Measurements from ENCODE around the gene PKD1L1. TPM values are rescaled to one million over a fixed set of nuclear protein-coding genes. Genes with fewer than 3 reads are reported as not detected.

The PKD1L1 gene
- total RNA-seq, 4 donors from 2014 or later, result 0.06 to 0.19 (median 0.13) TPM; not detected in 1

DNA sequence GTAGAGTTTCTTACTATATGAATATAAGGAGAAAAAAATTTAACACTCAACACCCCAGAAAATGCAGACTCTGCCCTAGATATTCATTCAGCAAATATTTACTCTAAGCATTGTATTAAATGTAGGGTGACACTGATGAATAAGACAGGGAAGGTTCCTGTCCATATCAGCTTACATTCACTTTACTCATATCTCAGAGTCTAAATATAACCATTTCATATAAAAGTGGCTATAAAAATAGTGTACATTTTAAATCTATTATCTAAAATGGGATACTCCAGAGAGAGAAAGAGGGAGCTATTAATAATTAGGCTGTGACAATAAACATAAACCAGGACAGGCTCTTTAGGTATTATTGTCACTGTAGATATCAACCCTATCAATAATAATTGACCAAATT is 104.0 kb downstream of the PKD1L1 start:
- no peak overlapping the region for H3K4me3 ChIP-seq
- intact Hi-C loops (cut with DNase I), result no loop called here
- no peaks in the 10 kb centered on the region for H3K4me1 ChIP-seq
- no peak overlapping the region for H3K27ac ChIP-seq
- H3K36me3 ChIP-seq, result no peaks in the 10 kb centered on the region
- peaks cover 0 to 9% (median 0%) of the 10 kb centered on the region in 4 donors for H3K27me3 ChIP-seq
- no peak for DNase-seq
- no peak for TF ChIP-seq CTCF (IDR thresholded peaks at IDR 0.05)
- no peak for TF ChIP-seq POLR2A (IDR thresholded peaks at IDR 0.05)
- no peaks in the 10 kb centered on the region for H3K9me3 ChIP-seq

GRCh38 chr7:47843291-47843690 is 105.0 kb downstream of the PKD1L1 start:
- 30 to 73% methylated on average over 2 of the region's 2 CpGs for WGBS, 2 donors
- no peak overlapping the region for H3K27ac ChIP-seq
- TF ChIP-seq CTCF (IDR thresholded peaks at IDR 0.05) (no peak), POLR2A (IDR thresholded peaks at IDR 0.05) (no peak)
- intact Hi-C loops (cut with DNase I), result no loop called here
- DNase-seq, result no peak
- H3K36me3 ChIP-seq, result no peaks in the 10 kb centered on the region
- peaks cover 0 to 9% (median 0%) of the 10 kb centered on the region in 4 donors for H3K27me3 ChIP-seq
- no peaks in the 10 kb centered on the region for H3K9me3 ChIP-seq
- H3K4me3 ChIP-seq, result no peak overlapping the region
- no peaks in the 10 kb centered on the region for H3K4me1 ChIP-seq

- no peak for TF ChIP-seq CTCF (IDR thresholded peaks at IDR 0.05)
- H3K27ac ChIP-seq, result no peak overlapping the region
- H3K4me1 ChIP-seq, result no peaks in the 10 kb centered on the region
- no peak overlapping the region for H3K4me3 ChIP-seq
- H3K36me3 ChIP-seq, result no peaks in the 10 kb centered on the region
- WGBS, 2 donors, result 71 to 98% methylated on average over 6 to 9 of the region's 16 CpGs
- no peaks in the 10 kb centered on the region for H3K9me3 ChIP-seq
- peaks cover 0 to 14% (median 0%) of the 10 kb centered on the region in 4 donors for H3K27me3 ChIP-seq
- no peak for DNase-seq
- intact Hi-C loops (cut with DNase I), result no loop called here
Observed at GRCh38 chr7:47839381-47839780, 108.9 kb downstream of the PKD1L1 start.

DNA sequence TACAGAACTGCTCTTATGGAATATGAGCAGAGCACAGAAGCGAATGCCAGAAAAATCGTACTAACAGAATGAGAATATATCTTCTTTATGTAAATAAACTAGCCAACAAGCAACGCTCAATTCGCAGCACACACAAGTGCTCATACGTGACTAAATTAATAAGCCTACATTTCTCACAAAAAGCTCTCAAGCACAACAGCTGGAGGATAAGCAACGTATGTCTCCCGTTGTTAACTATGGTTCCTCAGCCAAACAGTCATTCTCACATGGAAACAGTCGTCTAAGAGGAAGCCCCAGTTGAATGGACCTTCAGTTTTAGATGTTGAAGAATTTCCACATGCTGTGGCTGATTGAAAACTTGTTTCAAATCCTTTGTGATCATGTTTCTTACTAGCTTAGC is 110.4 kb downstream of the PKD1L1 start:
- no peaks in the 10 kb centered on the region for H3K36me3 ChIP-seq
- WGBS, 2 donors, result 87 to 89% methylated on average over 8 of the region's 8 CpGs
- no peak for DNase-seq
- no peak overlapping the region for H3K27ac ChIP-seq
- H3K4me3 ChIP-seq, result no peak overlapping the region
- no peaks in the 10 kb centered on the region for H3K4me1 ChIP-seq
- no peaks in the 10 kb centered on the region for H3K9me3 ChIP-seq
- intact Hi-C loops (cut with DNase I), result no loop called here
- no peak for TF ChIP-seq CTCF (IDR thresholded peaks at IDR 0.05)
- no peak for TF ChIP-seq POLR2A (IDR thresholded peaks at IDR 0.05)
- peaks cover 0 to 5% (median 0%) of the 10 kb centered on the region in 4 donors for H3K27me3 ChIP-seq

DNA sequence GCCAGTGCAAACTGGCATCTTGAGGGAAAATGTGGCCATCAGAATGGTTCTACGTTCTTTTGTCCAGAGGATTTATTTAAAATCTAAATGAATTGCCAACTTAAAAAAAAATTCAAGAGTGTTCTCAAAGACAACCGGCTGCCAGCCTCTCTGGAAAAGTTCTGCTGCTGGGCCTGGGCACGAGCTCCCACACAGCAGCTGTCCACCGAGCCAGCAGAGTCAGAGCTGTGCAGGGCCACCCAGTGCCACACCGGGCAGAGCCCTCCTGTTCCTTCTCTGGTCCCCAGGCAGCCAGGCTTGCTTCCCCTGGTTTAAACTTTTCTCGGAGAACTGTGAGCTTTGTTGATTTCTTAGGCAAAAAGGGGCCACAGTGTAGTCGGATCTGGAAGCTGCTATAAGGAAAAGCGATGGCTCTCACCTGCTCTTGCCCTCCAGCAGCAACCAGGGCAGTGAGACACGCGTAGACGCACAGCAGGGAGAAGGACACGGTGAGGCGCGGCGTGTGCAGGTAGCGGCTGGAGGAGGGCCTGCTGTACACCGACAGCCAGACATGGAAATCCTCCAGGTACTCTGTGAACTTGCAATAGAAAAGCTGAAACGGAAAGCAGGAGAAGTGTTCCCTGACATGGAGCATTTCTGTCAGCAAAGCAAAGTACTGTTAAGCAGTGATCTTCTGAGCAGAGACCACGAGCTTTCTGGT is 111.6 kb downstream of the PKD1L1 start:
- Histone ChIP-seq H3K4me1 (no peaks in the 10 kb centered on the region), H3K36me3 (no peaks in the 10 kb centered on the region), H3K27me3 (peaks cover 0 to 5% (median 0%) of the 10 kb centered on the region in 4 donors), H3K27ac (no peak overlapping the region), H3K4me3 (no peak overlapping the region), H3K9me3 (no peaks in the 10 kb centered on the region)
- WGBS, 2 donors, result 79 to 91% methylated on average over 17 of the region's 19 CpGs
- no peak for DNase-seq
- no peak for TF ChIP-seq POLR2A (IDR thresholded peaks at IDR 0.05)
- TF ChIP-seq CTCF (IDR thresholded peaks at IDR 0.05), result no peak
- intact Hi-C loops (cut with DNase I), result no loop called here
